Choroid plexus epithelial cell (primary cell): Measurements from ENCODE around the gene RBM20.

ENCODE experiments used
- DNase-seq: peaks from one replicate; pipeline ENCODE4 v3.0.0-alpha.2; 2010; ENCODE audit warnings: low read depth
- H3K4me3 ChIP-seq: 2 replicates; pipeline ENCODE4 v1.5.1; 2011; ENCODE audit warnings: low read depth, mild to moderate bottlenecking, control low read depth, low read length, moderate library complexity
- CTCF ChIP-seq: conservative IDR thresholded peaks from 2 replicates; pipeline ENCODE4 v1.5.1; 2011; ENCODE audit warnings: low read depth, mild to moderate bottlenecking, control low read depth, inconsistent platforms, low read length, moderate library complexity

RBM20 gene

GRCh38 chr10:110681023-110681681 lies 37.0 kb downstream of the RBM20 start:
- H3K4me3 ChIP-seq = no peak overlapping the region
- peak; percentile 52 for DNase-seq
- TF ChIP-seq CTCF = peak; percentile 81

DNA sequence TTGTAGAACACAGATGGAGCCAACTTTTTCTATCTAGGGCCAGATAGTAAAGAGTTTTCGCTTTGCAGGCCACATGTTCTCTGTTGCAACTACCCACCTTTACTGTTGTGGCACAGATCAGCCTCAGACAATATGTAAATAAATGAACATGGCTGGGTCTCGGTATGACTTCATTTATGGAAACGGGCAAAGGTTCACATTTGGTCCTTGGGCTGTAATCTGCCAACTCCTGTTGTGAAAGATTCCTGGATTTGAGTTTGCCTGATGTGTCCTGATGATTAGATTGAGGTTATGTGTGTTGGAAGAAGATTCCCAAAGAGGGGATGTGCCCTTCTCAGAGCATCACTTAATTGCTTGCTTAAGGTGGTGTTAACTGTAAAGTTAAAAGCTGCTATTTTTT lies 38.2 kb downstream of the RBM20 start:
- DNase-seq = no peak
- no peak for TF ChIP-seq CTCF
- no peak overlapping the region for H3K4me3 ChIP-seq

DNA sequence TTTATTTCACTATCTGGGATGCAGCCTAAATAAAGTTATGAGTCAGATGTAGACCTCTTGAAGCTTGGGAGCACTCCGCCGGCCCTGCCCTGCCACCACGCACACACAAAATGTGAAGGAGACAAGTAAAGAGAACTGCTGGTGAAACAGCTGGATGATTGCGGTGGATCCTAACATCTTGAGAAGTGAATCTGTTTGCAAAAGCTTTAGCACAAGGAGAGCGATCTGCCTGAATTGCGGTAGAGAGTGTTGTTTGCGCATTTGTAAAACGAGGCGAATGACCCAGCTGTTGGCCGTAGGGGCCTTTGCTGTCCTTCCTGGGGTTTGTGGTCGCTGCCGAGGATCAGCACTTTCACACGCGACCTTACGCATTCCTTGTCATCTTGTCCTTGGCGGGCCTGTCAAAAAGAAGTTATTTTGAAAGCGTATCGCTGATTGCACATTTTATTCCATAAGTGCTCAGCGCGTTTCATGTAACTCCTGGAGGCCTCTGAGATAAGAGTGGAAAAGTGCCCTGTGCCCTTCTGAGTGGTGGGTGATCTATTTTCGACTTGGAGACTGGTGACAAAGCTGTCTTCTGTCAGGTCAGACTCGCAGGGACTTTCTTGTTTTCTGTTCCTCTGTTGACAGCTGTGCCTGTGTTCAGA lies 40.8 kb downstream of the RBM20 start:
- TF ChIP-seq CTCF = no peak
- H3K4me3 ChIP-seq = no peak overlapping the region
- DNase-seq = peak; percentile 48

DNA sequence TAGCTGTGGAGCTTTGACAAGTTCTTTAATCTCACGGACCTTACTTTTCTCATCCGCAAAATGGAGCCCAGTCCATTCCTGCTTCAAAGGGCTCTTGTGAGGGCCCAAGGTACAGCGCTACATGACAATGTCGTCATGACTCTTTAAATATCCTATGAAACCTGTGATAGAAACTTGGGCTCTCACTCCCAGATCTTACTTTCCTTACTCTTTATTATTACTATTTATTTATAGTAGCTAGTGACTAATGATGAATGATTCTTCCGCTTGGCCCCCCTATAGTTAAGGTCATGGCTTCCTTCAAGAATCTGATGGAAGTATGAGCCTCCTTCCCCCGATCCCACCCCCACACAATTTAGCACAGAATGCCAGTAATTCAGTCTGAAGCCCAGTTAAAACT lies 41.9 kb downstream of the RBM20 start:
- no peak overlapping the region for H3K4me3 ChIP-seq
- peak; percentile 80 for DNase-seq
- no peak for TF ChIP-seq CTCF

DNA sequence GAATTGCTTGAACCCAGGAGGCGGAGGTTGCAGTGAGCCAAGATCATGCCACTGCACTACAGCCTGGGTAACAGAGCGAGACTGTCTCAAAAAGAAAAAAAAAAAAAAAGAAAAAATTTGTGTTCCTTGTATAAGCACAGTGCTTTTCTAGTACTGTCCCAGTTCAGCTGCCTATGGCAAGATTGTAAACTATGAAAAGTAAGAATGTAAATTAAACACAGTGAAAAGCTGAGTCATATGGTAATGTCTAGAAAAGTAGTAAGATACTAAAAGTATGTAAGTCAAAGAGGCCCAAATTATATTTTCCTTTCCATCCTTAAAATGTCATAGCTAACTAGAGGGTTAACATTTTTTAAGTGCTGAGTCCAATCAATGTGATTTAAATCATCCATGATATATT lies 42.8 kb downstream of the RBM20 start:
- no peak overlapping the region for H3K4me3 ChIP-seq
- DNase-seq = peak; percentile 35
- TF ChIP-seq CTCF = no peak

- H3K4me3 ChIP-seq = no peak overlapping the region
- TF ChIP-seq CTCF = no peak
- DNase-seq = no peak
Measured at GRCh38 chr10:110687400-110687799, 43.3 kb downstream of the RBM20 start.

GRCh38 chr10:110691139-110691538 lies 47.0 kb downstream of the RBM20 start:
- no peak for TF ChIP-seq CTCF
- no peak overlapping the region for H3K4me3 ChIP-seq
- DNase-seq = no peak
